Brain pericyte (primary cell): ENCODE measurements around the gene LGI4.

Experiments used
- DNase-seq: peaks from one replicate; pipeline ENCODE4 v3.0.0-alpha.2; 2012; ENCODE audit warnings: low read depth, low spot score

LGI4 gene

GRCh38 chr19:35134601-35135242, at the start of gene LGI4:
Gene LGI4, minus strand, starts transcription at chr19:35135059. Its CDS starts 379 bp downstream, at chr19:35134680.
- no peak for DNase-seq

GRCh38 chr19:35184267-35184666, 49.4 kb upstream of the LGI4 start:
- DNase-seq = no peak

- DNase-seq = no peak
Measured at GRCh38 chr19:35181387-35181786, 46.5 kb upstream of the LGI4 start.

GRCh38 chr19:35179830-35180229, 45.0 kb upstream of the LGI4 start:
- no peak for DNase-seq

- DNase-seq = no peak
Measured at GRCh38 chr19:35178701-35179100, 43.8 kb upstream of the LGI4 start.

- DNase-seq = no peak
Measured at GRCh38 chr19:35177377-35178274, 42.8 kb upstream of the LGI4 start.

- DNase-seq = no peak
Measured at GRCh38 chr19:35176181-35176570, 41.3 kb upstream of the LGI4 start.

- DNase-seq = no peak
Measured at GRCh38 chr19:35174226-35174625, 39.4 kb upstream of the LGI4 start.

GRCh38 chr19:35171730-35172129, 36.9 kb upstream of the LGI4 start:
- no peak for DNase-seq

- DNase-seq = no peak
Measured at GRCh38 chr19:35170359-35171061, 35.7 kb upstream of the LGI4 start.

GRCh38 chr19:35169221-35169995, 34.5 kb upstream of the LGI4 start:
- no peak for DNase-seq

GRCh38 chr19:35168196-35168595, 33.3 kb upstream of the LGI4 start:
- no peak for DNase-seq

GRCh38 chr19:35167251-35168119, 32.6 kb upstream of the LGI4 start:
- no peak for DNase-seq

GRCh38 chr19:35166100-35167063, 31.5 kb upstream of the LGI4 start:
- no peak for DNase-seq

- DNase-seq = no peak
Measured at GRCh38 chr19:35165200-35166058, 30.6 kb upstream of the LGI4 start.

- DNase-seq = no peak
Measured at GRCh38 chr19:35164418-35164817, 29.6 kb upstream of the LGI4 start.

GRCh38 chr19:35162471-35163326, 27.8 kb upstream of the LGI4 start:
- no peak for DNase-seq

GRCh38 chr19:35161434-35161743, 26.5 kb upstream of the LGI4 start:
- DNase-seq = no peak
